GM19395 (cell line): ENCODE data around the gene ANKRD18A.
"Not testable (repeated sequence)": the region's sequence is repeated elsewhere in the genome, so short reads cannot be mapped to it uniquely, and the experiment has no call there.

Source experiments
- ATAC-seq: cut with Tn5 transposase; IDR thresholded peaks from one replicate; pipeline ENCODE4 v1.9.1; 2021; ENCODE audit warnings: mild to moderate bottlenecking, moderate library complexity; ENCODE audit not compliant: unreplicated experiment

Gene ANKRD18A

GRCh38 chr9:38546497-38547163, 73.8 kb downstream of the ANKRD18A start:
- not testable (repeated sequence) for ATAC-seq

GRCh38 chr9:38540535-38540934, 79.9 kb downstream of the ANKRD18A start:
- not testable (repeated sequence) for ATAC-seq

- no peak for ATAC-seq
These were observed 91.1 kb downstream of the ANKRD18A start for GRCh38 chr9:38529317-38529716.

- ATAC-seq = no peak
These were observed 92.9 kb downstream of the ANKRD18A start for GRCh38 chr9:38527503-38527902.

GRCh38 chr9:38526591-38526990, 93.8 kb downstream of the ANKRD18A start:
- no peak for ATAC-seq

- ATAC-seq = no peak
These were observed 97.3 kb downstream of the ANKRD18A start for GRCh38 chr9:38523121-38523520.

- ATAC-seq = no peak
These were observed 98.6 kb downstream of the ANKRD18A start for GRCh38 chr9:38521762-38522161.
